ENCODE results near the gene BCAN.
"Not testable (repeated sequence)": the region's sequence is repeated elsewhere in the genome, so short reads cannot be mapped to it uniquely, and the experiment has no call there.

Gene BCAN

DNA sequence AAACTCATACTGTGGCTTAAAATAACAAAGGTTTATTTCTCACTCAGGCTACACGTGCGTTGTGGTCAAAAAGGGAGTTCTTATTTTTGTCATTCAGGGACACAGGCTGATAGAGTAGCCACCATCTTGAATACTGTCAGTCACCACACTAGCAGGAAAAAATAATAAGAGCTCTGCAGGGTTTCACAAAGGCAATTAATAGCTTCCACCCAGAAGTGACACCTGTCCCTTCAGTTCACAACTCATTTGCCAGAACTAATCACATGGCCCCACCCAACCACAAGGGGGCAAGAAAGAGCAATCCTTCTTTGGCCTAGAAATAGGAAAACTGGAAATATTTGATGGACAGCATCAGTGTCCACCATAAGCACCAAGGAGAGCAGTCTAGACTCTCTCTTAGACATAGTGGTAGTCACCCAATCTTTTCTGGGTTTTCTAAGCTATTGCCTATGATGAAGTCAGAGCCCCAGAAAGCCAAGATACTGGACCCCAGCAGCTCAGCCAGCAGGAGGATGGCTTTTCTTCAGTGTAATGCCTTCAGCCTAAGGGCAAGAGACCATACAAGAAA lies 14.5 kb upstream of the BCAN start:
- Mint-ChIP-seq H3K4me3 (no peak overlapping the region), H3K27me3 (ENCODE audit: low read depth, poor library complexity) (peaks cover 100% of the 10 kb centered on the region), H3K9me3 (no peaks in the 10 kb centered on the region), H3K36me3 (ENCODE audit: low read depth) (no peaks in the 10 kb centered on the region), H3K27ac (no peak overlapping the region), H3K4me1 (peaks cover 8% of the 10 kb centered on the region)
- peak; percentile 64 for DNase-seq
- TF ChIP-seq, protein P1, sequence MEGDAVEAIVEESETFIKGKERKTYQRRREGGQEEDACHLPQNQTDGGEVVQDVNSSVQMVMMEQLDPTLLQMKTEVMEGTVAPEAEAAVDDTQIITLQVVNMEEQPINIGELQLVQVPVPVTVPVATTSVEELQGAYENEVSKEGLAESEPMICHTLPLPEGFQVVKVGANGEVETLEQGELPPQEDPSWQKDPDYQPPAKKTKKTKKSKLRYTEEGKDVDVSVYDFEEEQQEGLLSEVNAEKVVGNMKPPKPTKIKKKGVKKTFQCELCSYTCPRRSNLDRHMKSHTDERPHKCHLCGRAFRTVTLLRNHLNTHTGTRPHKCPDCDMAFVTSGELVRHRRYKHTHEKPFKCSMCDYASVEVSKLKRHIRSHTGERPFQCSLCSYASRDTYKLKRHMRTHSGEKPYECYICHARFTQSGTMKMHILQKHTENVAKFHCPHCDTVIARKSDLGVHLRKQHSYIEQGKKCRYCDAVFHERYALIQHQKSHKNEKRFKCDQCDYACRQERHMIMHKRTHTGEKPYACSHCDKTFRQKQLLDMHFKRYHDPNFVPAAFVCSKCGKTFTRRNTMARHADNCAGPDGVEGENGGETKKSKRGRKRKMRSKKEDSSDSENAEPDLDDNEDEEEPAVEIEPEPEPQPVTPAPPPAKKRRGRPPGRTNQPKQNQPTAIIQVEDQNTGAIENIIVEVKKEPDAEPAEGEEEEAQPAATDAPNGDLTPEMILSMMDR (IDR thresholded peaks at IDR 0.05), result peak; percentile 73

DNA sequence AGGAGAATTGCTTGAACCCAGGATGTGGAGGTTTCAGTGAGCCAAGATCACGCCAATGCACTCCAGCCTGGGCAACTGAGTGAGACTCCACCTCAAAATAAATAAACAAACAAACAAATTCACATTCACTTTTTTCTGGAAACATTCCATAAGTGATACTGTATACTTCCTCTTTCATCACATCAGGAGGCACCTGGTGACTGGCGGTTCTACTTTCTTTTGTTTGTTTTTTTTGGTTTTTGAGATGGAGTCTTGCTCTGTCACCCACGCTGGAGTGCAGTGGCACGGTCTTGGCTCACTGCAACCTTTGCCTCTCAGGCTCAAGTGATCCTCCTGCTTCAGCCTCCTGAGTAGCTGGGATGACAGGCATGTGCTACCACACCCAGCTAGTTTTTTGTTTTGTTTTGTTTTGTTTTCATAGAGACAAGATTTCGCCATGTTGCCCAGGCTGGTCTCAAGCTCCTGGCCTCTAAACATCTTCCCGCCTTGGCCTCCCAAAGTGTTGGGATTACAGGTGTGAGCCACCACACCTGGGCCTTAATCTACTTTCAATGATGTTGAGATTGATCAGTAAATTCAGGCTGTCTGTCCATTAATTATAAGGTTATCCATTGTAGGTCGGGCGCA lies 12.0 kb upstream of the BCAN start:
- Mint-ChIP-seq H3K27me3 (ENCODE audit: low read depth, poor library complexity) (peaks cover 97% of the 10 kb centered on the region), H3K27ac (no peak overlapping the region), H3K9me3 (no peaks in the 10 kb centered on the region), H3K4me1 (peaks cover 8% of the 10 kb centered on the region), H3K36me3 (ENCODE audit: low read depth) (no peaks in the 10 kb centered on the region), H3K4me3 (no peak overlapping the region)
- TF ChIP-seq, protein P1 (IDR thresholded peaks at IDR 0.05), result no peak
- no peak for DNase-seq

DNA sequence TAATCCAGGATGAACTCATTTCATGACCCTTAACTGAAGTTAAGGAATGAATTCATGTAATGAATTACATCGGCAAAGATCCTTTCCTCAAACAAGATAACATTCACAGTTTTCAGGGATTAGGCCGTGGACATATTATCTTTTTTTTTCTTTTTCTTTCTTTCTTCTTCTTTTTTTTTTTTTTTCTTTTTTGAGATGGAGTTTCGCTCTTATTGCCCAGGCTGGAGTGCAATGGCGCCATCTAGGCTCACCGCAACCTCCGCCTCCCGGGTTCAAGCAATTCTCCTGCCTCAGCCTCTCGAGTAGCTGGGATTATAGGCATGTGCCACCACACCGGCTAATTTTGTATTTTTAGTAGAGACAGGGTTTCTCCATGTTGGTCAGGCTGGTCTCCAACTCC lies 10.8 kb upstream of the BCAN start:
- H3K9me3 Mint-ChIP-seq; H3K4me1 Mint-ChIP-seq; H3K27ac Mint-ChIP-seq; H3K4me3 Mint-ChIP-seq; H3K36me3 Mint-ChIP-seq (ENCODE audit: low read depth); DNase-seq: not testable (repeated sequence)
- peaks cover 97% of the 10 kb centered on the region for H3K27me3 Mint-ChIP-seq (ENCODE audit: low read depth, poor library complexity)

DNA sequence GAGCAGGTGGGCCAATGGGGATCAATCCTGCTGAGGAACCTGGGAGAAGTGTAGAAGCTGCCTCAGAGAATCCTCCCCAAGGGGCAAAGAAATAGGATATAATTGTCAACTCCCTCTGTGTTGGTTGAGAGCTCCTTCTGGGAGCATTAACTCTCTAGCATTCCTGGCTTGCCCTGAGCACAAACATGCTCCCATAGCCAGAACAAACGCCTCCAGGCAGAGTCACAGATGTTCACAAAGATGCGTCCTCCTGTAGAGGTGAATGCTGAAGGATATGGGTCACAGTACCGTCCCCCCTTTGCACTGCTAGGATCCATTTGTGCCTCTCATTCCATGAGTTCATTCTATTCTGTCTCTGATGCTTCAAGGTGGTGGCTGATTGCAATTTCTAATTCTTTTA lies 9.6 kb upstream of the BCAN start:
- Mint-ChIP-seq H3K36me3 (ENCODE audit: low read depth) (no peaks in the 10 kb centered on the region), H3K27me3 (ENCODE audit: low read depth, poor library complexity) (peaks cover 95% of the 10 kb centered on the region), H3K4me3 (no peak overlapping the region), H3K4me1 (no peaks in the 10 kb centered on the region), H3K27ac (peak overlapping the region; percentile 14), H3K9me3 (no peaks in the 10 kb centered on the region)
- DNase-seq, result no peak
- TF ChIP-seq, protein P1 (IDR thresholded peaks at IDR 0.05), result no peak

DNA sequence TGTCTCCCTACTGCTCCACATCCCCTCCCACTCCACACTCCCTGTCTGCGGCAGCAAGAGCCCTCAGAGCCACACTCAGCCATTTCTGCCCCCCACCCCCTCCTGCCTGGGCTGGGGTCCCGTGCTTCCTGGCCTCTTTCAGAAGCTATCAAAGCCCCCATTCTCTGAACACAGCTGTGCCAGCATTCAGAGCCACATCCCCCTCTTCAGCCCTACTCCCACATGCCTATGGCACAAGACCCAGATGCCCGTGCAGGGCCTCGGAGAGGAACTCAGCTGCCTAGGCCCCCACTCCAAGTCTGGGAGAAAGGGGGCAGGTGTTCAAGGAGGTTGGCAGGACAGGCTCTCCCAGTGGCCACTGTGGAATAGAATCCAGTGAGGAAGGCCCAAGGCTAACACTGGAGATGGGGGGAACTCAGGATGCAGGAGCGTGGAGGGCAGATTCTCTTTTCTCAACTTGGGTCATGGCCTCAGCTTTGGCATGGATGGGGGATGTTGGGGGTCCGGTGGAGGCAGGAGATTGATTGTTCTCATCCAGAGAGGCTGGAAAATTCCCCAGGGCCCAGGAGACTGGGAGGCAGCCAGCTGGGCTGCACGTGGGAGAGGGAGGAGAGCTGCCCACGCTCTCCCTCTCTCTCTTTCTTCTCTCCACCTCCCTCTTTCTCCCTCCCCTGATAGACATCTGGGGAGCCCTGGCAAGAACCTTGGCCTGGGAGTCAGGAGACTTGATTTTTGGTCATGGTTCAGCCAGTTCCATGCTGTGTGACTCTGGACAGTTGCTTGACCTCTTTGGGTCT lies 3.5 kb upstream of the BCAN start:
- H3K27ac Mint-ChIP-seq, result no peak overlapping the region
- no peaks in the 10 kb centered on the region for H3K9me3 Mint-ChIP-seq
- peaks cover 42% of the 10 kb centered on the region for H3K4me1 Mint-ChIP-seq
- DNase-seq, result no peak
- H3K36me3 Mint-ChIP-seq (ENCODE audit: low read depth), result no peaks in the 10 kb centered on the region
- H3K4me3 Mint-ChIP-seq, result peak overlapping the region; percentile 54
- peaks cover 90% of the 10 kb centered on the region for H3K27me3 Mint-ChIP-seq (ENCODE audit: low read depth, poor library complexity)
- TF ChIP-seq, protein P1 (IDR thresholded peaks at IDR 0.05), result no peak

DNA sequence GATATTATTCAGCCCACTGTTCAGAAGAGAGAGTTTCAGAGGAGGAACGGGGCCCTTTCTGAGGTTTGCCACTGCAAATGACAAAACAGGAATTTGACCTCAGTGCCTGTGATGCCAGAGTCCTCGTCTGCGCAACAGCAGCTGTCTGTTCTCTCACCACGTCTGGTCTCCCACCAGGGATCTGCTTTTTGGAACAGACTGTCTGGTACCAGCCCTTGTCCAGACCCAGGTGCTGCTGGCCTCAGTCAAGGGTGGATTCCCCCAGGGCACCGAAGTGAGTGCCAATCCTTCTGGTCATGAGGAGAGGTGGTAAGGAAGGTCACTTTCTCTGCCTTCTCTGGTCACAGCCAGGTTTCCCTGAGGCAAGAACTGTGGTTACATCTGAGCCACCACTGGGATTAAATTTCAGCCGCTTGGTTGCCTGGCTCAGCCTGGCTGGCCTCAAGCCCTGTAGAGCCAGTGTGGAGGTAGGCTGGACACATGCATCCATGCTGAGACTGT lies 2.3 kb upstream of the BCAN start:
- peak overlapping the region; percentile 28 for H3K27ac Mint-ChIP-seq
- no peak for DNase-seq
- TF ChIP-seq, protein P1 (IDR thresholded peaks at IDR 0.05), result no peak
- H3K4me1 Mint-ChIP-seq, result peaks cover 42% of the 10 kb centered on the region
- no peaks in the 10 kb centered on the region for H3K36me3 Mint-ChIP-seq (ENCODE audit: low read depth)
- H3K27me3 Mint-ChIP-seq (ENCODE audit: low read depth, poor library complexity), result peaks cover 92% of the 10 kb centered on the region
- H3K4me3 Mint-ChIP-seq, result peak overlapping the region; percentile 44
- no peaks in the 10 kb centered on the region for H3K9me3 Mint-ChIP-seq
